CD1c-positive myeloid dendritic cell (primary cell): ENCODE measurements around the gene NIPA2.

ENCODE experiments used
- DNase-seq: peaks from one replicate; pipeline ENCODE4 v3.0.0-alpha.2; 2016; ENCODE audit errors: extremely low spot score

NIPA2 gene

GRCh38 chr15:22902981-22903380, 64.5 kb downstream of the NIPA2 start:
- no peak for DNase-seq

- no peak for DNase-seq
Measured at GRCh38 chr15:22903427-22903826, 65.0 kb downstream of the NIPA2 start.

- DNase-seq = no peak
Measured at GRCh38 chr15:22903961-22904534, 65.6 kb downstream of the NIPA2 start.

GRCh38 chr15:22904736-22905135, 66.3 kb downstream of the NIPA2 start:
- no peak for DNase-seq

- no peak for DNase-seq
Measured at GRCh38 chr15:22907161-22907950, 68.9 kb downstream of the NIPA2 start.

GRCh38 chr15:22908830-22909229, 70.4 kb downstream of the NIPA2 start:
- no peak for DNase-seq

- no peak for DNase-seq
Measured at GRCh38 chr15:22911306-22911705, 72.8 kb downstream of the NIPA2 start.

GRCh38 chr15:22912256-22912655, 73.8 kb downstream of the NIPA2 start:
- no peak for DNase-seq

- DNase-seq = no peak
Measured at GRCh38 chr15:22913646-22914380, 75.3 kb downstream of the NIPA2 start.

GRCh38 chr15:22915866-22916515, 77.5 kb downstream of the NIPA2 start:
- DNase-seq = no peak

- DNase-seq = no peak
Measured at GRCh38 chr15:22916606-22917350, 78.3 kb downstream of the NIPA2 start.

GRCh38 chr15:22917556-22917955, 79.1 kb downstream of the NIPA2 start:
- no peak for DNase-seq
